Measurements from ENCODE around the gene OLFM1.

The OLFM1 gene

DNA sequence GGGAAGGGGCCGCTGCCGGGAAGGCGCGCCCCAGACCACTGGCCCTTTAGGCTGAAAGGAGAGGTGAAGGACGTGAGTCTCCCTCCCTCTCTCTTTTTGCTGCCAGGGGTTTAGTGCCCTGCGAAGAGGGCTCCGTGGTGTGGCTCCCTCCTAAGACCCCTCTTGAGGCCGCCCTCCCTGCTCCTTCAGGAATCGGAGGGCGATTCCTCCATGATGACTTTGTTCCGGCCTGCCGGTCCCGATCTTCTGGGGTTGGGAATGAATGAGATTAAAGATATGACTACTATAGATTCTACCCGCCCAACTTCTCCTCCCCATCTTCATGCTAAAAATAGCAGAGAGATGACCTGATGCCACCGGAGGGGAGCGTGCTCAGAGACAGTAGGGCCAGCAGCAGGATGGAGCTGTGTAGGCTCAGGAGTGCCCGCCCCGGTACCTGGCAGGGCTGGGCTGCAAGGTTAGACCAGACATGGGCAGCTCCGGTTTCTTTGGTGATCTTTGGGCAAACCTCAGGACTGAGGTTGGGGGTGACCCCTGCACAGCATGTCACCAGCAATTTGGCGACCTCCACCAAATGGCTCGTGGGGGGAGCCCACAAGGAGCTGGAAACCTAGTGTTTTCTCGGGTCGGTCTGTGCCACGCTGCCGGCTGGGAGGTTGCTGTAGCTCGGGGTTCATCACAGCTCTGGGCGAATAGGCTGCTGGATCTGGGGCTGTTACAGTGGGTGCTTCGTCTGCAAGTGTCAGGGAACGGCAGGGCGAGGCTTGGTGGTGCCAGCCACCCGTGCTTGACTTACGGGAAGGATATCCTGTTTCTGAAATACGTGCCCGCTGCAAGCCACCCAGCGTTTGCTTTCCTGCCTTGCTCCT lies 1.7 kb downstream of the OLFM1 start:
- H3K4me3 Mint-ChIP-seq, result no peak overlapping the region
- no peak for DNase-seq (ENCODE audit: low spot score in 2 of 2)
- H3K36me3 Mint-ChIP-seq, result no peaks in the 10 kb centered on the region
- no peak overlapping the region for H3K27ac Mint-ChIP-seq
- H3K9me3 Mint-ChIP-seq, result no peaks in the 10 kb centered on the region
- ATAC-seq, result no peak
- no peaks in the 10 kb centered on the region for H3K4me1 Mint-ChIP-seq

DNA sequence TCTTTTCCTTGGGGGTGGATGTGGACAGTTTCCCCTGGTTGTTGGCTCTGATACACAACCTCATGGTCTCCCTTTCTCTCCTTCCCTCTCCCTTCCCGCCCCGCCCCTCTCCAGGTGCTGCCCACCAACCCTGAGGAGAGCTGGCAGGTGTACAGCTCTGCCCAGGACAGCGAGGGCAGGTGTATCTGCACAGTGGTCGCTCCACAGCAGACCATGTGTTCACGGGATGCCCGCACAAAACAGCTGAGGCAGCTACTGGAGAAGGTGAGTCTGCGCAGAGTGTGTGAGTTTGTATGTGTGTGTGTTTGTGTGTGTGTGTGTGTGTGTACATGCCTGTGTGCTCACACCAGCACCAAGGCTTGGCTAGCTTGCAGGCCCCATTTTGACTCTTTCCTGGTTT lies 2.6 kb downstream of the OLFM1 start:
- DNase-seq (ENCODE audit: low spot score in 2 of 2) (no peak), ATAC-seq (no peak)
- H3K9me3 Mint-ChIP-seq, result no peaks in the 10 kb centered on the region
- no peak overlapping the region for H3K27ac Mint-ChIP-seq
- H3K4me1 Mint-ChIP-seq, result no peaks in the 10 kb centered on the region
- H3K36me3 Mint-ChIP-seq, result no peaks in the 10 kb centered on the region
- no peak overlapping the region for H3K4me3 Mint-ChIP-seq

DNA sequence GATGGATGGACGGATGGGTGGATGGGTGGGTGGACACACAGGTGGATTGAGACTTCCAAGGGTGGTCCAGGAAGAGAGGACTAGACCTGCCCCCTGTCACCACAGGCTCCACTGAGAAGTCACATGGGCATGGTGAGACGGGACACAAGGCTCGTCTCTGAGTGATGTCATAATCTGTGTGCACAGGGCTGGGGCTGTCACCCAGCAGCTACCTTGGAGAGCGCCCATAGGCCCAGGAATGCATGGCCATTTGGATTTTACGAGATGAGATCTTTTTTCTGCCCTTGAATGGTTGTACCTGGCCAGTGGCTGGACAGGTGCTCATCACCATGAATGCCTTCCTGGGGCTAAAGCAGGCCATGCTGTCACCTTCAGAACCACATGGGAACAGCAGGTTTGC lies 3.1 kb downstream of the OLFM1 start:
- Mint-ChIP-seq H3K36me3 (no peaks in the 10 kb centered on the region), H3K9me3 (no peaks in the 10 kb centered on the region), H3K27ac (no peak overlapping the region), H3K4me3 (no peak overlapping the region), H3K4me1 (no peaks in the 10 kb centered on the region)
- ATAC-seq (no peak), DNase-seq (ENCODE audit: low spot score in 2 of 2) (no peak)

DNA sequence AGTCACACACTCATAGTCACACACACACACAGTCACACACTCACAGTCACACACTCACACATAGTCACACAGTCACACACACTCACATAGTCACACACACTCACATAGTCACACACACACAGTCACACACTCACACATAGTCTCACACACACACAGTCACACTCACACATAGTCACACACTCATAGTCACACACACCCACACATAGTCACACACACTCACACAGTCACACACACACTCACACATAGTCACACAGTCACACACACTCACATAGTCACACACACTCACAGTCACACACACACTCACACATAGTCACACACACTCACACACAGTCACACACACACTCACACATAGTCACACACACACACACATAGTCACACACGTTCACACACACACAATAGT lies 4.1 kb downstream of the OLFM1 start:
- Mint-ChIP-seq H3K4me1 (no peaks in the 10 kb centered on the region), H3K4me3 (no peak overlapping the region), H3K36me3 (no peaks in the 10 kb centered on the region), H3K9me3 (no peaks in the 10 kb centered on the region), H3K27ac (no peak overlapping the region)
- ATAC-seq, result no peak
- DNase-seq (ENCODE audit: low spot score in 2 of 2), result no peak

DNA sequence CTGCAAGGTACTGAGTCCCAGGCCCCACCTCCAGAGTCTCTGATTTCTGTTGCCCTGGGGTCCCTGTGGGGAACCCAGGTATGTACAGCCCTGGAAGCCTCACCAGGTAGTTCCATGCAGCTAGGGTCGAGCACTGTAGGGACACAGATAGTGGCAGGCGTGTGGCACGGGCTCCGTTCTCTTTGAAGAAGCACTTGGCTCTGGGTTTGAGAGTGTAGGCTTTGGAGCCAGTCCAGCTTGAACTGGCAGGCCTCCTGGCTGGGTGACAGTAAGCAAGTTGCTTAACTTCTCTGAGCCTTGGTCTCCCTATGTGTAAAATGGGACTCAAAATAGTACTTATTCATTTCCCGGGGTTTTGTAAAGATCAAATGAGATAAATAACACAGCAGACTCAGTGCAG lies 5.6 kb downstream of the OLFM1 start:
- no peaks in the 10 kb centered on the region for H3K9me3 Mint-ChIP-seq
- no peaks in the 10 kb centered on the region for H3K36me3 Mint-ChIP-seq
- ATAC-seq (no peak), DNase-seq (ENCODE audit: low spot score in 2 of 2) (no peak)
- no peak overlapping the region for H3K4me3 Mint-ChIP-seq
- H3K27ac Mint-ChIP-seq, result no peak overlapping the region
- no peaks in the 10 kb centered on the region for H3K4me1 Mint-ChIP-seq

DNA sequence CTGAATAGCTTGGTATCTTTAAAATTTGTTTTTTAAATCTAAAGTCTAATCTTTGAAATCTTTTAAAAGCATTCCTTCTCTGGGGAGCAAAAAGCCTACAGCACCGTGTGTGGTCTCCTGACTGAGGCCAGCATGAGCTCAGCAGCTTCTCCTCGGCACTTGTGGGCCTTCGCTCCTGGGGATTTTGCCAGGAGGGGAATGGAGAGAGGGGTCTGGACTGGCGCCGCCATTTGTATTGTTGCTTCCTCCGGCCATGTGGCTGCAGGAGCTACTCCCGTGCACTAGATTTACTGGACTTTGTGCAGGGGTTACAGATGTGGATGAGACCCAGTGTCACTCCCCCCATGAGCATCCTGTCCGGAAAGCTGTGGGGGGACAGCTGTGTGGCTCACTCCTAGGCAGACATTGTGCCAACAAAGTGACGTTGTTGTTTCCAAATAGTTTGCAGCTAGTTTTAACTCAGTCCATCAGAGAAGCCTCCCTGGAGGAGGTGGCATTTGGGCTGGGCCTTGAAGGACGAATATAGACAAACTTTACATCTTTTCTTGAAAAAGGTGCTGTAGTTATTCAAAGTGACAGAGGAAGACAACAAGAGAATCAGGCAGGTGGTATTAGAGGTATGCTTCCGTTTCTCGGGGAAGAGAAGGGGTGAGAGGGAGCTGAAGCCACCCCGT lies 6.6 kb downstream of the OLFM1 start:
- Mint-ChIP-seq H3K4me1 (no peaks in the 10 kb centered on the region), H3K36me3 (no peaks in the 10 kb centered on the region), H3K9me3 (no peaks in the 10 kb centered on the region), H3K4me3 (no peak overlapping the region), H3K27ac (no peak overlapping the region)
- ATAC-seq, result no peak
- DNase-seq (ENCODE audit: low spot score in 2 of 2), result no peak

DNA sequence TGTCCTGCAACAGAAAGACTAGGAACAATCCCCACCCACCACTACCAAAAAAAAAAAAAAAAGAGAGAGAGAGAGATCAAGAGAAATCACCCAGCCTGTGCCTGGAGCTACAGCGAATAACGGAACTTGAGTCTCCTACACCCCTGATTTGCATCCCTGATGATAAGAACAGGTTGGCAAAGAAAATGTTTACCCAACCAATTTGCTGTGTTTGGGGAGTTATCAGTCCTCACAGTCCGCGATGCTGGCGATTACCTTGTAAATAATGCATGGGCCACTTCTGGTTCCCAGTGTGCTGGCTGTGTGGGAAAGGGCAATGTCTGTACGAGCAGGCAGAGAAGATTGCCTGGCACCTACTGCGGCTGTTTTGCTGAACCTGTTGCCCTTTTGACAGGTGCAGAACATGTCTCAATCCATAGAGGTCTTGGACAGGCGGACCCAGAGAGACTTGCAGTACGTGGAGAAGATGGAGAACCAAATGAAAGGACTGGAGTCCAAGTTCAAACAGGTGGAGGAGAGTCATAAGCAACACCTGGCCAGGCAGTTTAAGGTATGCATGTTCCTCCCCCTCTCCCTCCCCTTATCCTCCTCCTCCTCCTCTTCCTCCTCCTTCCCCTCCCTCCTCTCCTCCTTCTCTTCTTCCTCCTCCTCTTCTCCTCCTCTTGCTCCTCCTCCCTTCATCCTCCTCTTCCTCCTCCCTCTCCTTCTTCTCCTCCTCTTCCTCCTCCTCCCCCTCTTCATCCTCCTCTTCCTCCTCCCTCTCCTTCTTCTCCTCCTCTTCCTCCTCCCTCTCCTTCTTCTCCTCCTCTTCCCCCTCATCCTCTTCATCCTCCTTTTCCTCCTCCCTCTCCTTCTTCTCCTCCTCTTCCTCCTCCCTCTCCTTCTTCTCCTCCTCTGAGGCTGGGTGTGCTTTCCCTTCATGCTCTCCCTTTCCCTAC lies 8.3 kb downstream of the OLFM1 start:
- H3K4me1 Mint-ChIP-seq, result no peaks in the 10 kb centered on the region
- no peak for DNase-seq (ENCODE audit: low spot score in 2 of 2)
- no peak for ATAC-seq
- no peaks in the 10 kb centered on the region for H3K9me3 Mint-ChIP-seq
- no peak overlapping the region for H3K4me3 Mint-ChIP-seq
- no peaks in the 10 kb centered on the region for H3K36me3 Mint-ChIP-seq
- H3K27ac Mint-ChIP-seq, result no peak overlapping the region

DNA sequence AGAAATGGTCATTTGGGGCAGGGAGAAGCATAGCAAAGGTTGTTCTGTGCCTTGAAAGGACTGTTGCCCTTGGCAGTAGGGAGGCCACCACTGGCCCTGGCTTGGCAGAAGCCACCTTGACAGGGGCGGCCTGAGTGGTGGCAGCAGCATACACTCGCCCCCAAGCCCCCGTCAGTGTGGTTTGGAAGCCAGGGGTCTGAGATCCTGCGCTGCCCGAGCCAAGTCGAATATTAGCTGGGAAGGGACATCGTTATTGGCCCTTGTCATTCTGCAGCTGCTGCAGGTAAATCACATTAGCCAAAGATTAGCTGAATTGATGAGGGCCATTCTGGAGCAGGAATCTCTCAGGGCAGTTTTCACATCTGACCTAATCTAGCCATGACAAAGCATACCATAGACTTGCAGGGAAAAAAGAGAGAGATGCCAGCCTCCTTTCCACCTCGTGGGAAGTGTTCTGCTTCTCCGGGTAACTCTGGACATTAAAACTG lies 9.0 kb downstream of the OLFM1 start:
- Mint-ChIP-seq H3K36me3 (no peaks in the 10 kb centered on the region), H3K4me3 (no peak overlapping the region), H3K9me3 (no peaks in the 10 kb centered on the region), H3K27ac (no peak overlapping the region), H3K4me1 (no peaks in the 10 kb centered on the region)
- ATAC-seq (no peak), DNase-seq (ENCODE audit: low spot score in 2 of 2) (no peak)

DNA sequence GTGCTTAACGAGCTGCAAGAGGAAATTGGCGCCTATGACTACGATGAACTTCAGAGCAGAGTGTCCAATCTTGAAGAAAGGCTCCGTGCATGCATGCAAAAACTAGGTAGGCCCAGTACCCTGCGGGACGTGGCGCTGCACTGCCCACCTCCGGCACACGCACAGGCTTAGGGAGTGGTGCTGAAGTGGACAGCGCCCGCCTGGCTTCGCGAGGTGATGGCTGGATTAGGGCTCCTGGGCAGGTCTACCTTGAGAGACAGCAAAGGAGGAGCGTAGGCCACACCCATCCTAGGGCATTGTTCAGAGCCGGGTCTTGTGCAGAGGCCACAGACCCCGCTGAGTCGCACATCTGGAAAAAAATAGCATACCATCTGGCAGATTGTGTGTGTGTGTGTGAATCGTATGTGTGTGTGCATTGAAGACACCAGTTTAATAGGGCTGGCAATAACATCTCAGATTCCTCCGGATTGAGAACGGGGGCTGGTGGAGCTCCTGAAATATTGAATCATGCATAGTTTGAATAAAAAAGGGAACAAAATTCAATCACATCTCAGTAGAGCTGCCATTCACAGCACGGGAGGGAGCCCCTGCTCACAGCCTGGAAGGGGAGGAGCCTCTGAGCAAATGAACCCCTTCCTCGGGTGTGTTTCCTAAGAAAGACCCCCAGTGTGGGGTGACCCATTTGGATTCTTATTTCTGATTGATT lies 11.1 kb downstream of the OLFM1 start:
- no peak overlapping the region for H3K4me3 Mint-ChIP-seq
- no peak overlapping the region for H3K27ac Mint-ChIP-seq
- no peaks in the 10 kb centered on the region for H3K9me3 Mint-ChIP-seq
- no peak for DNase-seq (ENCODE audit: low spot score in 2 of 2)
- ATAC-seq, result no peak
- H3K4me1 Mint-ChIP-seq, result no peaks in the 10 kb centered on the region
- no peaks in the 10 kb centered on the region for H3K36me3 Mint-ChIP-seq

DNA sequence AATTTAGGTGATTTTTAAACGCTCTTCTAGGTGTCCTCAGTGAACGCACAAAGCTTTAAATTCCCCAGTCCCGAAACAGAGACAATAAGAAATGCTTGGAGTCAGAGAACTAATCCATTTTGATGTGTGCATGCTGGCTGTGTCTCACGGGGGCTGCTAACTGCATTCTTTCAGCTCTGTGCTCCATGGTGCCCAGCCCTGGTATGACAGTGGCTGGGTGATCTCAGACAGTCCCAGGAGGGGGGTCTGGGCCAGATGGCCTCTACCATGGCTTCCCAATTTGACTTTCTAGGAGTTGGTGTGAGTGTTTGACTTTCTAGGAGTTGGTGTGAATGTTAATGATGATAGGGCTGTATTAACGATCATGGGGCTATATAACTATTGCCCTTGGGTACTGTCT lies 12.1 kb downstream of the OLFM1 start:
- no peaks in the 10 kb centered on the region for H3K9me3 Mint-ChIP-seq
- H3K27ac Mint-ChIP-seq, result no peak overlapping the region
- ATAC-seq, result no peak
- H3K4me3 Mint-ChIP-seq, result no peak overlapping the region
- H3K4me1 Mint-ChIP-seq, result no peaks in the 10 kb centered on the region
- H3K36me3 Mint-ChIP-seq, result no peaks in the 10 kb centered on the region
- no peak for DNase-seq (ENCODE audit: low spot score in 2 of 2)

DNA sequence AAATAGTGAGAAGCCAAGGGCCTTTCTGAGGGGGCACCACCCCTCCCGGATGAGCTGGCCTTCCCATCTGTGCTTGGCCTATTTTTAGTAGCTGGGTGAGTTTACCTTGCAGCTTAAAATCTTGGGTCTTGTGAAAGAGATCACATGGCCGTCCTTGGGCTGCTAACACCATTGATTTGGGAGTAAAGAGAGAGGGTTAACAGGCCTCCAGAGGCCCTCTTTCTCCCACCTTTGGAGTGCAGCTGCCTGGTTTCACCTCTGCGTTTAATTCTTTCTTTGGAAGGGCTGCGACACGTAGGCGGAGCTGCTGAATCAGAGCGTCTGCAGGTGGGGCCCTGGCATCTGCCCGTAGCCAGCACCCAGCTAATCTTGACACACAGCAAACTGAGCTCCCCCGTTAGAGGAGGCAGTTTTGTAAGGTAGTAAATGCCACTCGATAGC lies 12.8 kb downstream of the OLFM1 start:
- no peak for ATAC-seq
- no peaks in the 10 kb centered on the region for H3K9me3 Mint-ChIP-seq
- no peak for DNase-seq (ENCODE audit: low spot score in 2 of 2)
- no peak overlapping the region for H3K27ac Mint-ChIP-seq
- H3K4me3 Mint-ChIP-seq, result no peak overlapping the region
- no peaks in the 10 kb centered on the region for H3K4me1 Mint-ChIP-seq
- no peaks in the 10 kb centered on the region for H3K36me3 Mint-ChIP-seq

DNA sequence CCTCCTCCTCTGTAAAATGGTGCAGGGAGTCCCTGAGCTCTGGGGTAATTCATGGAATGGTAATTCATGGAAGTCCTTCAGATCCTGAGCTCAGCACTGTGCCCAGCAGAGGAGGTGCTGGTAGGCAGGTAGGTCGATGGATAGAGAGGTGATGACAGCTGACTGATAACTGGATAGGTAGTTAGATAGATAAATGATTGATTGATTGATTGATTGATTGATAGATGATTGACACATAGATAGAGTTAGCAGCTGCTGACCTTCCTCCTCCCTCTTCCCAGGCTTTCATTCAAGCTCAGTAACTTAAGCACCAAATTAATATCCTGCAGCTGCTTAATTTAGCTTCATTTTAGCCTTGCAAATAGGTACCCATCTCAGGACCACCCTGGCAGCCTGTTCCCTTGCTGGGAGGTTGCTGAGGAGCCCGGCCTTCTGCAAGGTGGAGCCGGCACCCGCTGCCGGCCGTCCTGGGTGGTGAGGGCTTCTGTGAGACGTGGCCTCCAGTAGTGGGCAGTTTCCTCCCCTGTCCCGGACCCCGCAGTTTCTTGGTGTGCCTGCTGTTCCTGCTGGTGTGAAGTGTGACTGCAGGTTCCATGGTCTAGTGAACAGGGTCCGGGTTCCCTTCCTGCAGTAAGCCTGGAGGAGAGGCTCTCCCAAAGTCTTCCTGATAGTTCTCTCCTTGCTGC lies 13.4 kb downstream of the OLFM1 start:
- no peaks in the 10 kb centered on the region for H3K9me3 Mint-ChIP-seq
- no peak overlapping the region for H3K4me3 Mint-ChIP-seq
- H3K4me1 Mint-ChIP-seq, result no peaks in the 10 kb centered on the region
- no peaks in the 10 kb centered on the region for H3K36me3 Mint-ChIP-seq
- no peak overlapping the region for H3K27ac Mint-ChIP-seq
- DNase-seq (ENCODE audit: low spot score in 2 of 2) (no peak), ATAC-seq (no peak)

DNA sequence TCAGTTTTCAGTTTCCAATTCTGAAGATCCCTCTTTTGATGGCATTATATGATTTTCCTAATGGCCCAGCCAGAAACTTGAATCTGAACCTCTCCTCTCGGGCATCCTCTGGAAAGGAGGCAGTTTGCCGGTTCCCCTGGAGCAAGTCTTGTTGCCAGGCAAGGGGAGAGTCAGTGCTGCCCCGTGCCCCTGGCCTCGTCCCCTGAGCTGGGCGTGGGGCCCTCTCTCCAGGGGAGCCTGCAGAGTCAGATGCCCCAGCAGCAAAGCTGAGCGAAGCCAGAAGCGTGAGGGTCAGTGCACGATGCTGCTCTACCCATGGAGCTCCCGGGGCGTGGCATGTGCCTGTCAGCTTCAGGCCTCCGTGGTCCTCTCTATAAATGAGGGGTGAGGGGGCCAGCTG lies 14.0 kb downstream of the OLFM1 start:
- ATAC-seq, result no peak
- Mint-ChIP-seq H3K4me3 (no peak overlapping the region), H3K36me3 (no peaks in the 10 kb centered on the region), H3K9me3 (no peaks in the 10 kb centered on the region), H3K27ac (no peak overlapping the region), H3K4me1 (no peaks in the 10 kb centered on the region)
- DNase-seq (ENCODE audit: low spot score in 2 of 2), result no peak

DNA sequence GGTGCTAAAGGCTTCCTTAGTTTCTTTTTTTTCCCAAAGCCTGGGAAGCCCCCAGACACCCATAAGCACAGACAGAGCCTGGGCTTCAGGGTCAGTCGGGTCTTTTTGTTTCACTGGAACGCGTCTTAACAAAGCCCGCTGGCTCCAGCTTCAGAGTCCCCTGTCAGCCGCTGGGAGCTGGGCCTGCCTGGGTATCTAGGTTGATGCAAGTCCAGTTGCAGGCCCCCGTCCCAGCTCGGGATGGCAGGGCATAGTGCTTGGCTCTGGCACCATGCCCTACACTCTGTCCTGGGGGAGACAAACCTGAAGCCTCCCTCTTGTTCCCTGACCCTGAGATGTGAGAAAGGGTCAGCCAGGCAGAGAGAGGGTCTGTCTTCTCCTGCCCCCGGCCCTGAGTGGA lies 14.5 kb downstream of the OLFM1 start:
- no peak for ATAC-seq
- H3K4me3 Mint-ChIP-seq, result no peak overlapping the region

More for the DNA sequence above, 14.5 kb downstream of the OLFM1 start:
- no peaks in the 10 kb centered on the region for H3K4me1 Mint-ChIP-seq
- H3K36me3 Mint-ChIP-seq, result no peaks in the 10 kb centered on the region
- H3K9me3 Mint-ChIP-seq, result no peaks in the 10 kb centered on the region
- H3K27ac Mint-ChIP-seq, result no peak overlapping the region
- DNase-seq (ENCODE audit: low spot score in 2 of 2), result no peak

Measured in stimulated activated effector memory CD8-positive, alpha-beta T cell treated with anti-CD3 and anti-CD28 coated beads, Interleukin-12 subunit alpha, Interleukin-12 subunit beta, amount 100 ng/mL, for 72 hours (primary cell).